HepG2 (cell line): ENCODE data around the gene ASB9. TPM values are rescaled to one million over a fixed set of nuclear protein-coding genes. Genes with fewer than 3 reads are reported as not detected.

Source experiments
- ATAC-seq: fragments of 200-7000 bp; cut with Tn5 transposase; 3 replicates; pipeline ENCODE4 v1.9.1; 2020; ENCODE audit warnings: mild to moderate bottlenecking, moderate library complexity
- BruUV-seq: library from RNA; stranded (reverse); fragments of 400-500 nt; replicated peaks from 2 replicates; lab custom pipeline; 2021; lab: Mats Ljungman, UMichigan
- CTCF ChIA-PET: fragments of 300-600 bp; formaldehyde crosslinking; extraction: SDS; loops from one replicate; lab custom pipeline; 2021; ENCODE audit warnings: low total read pairs, inconsistent platforms, low intra/inter-chr PET ratio; lab: Yijun Ruan, JAX
- POLR2A ChIA-PET: fragments of 350-600 bp; sonication (Branson Sonifier 250); formaldehyde crosslinking; loops from one replicate; lab custom pipeline; 2020; ENCODE audit warnings: antibody characterized with exemption, inconsistent platforms; lab: Yijun Ruan, JAX
- DNase-seq: peaks from one replicate; pipeline ENCODE4 v3.0.0-alpha.2; 2015; ENCODE audit warnings: low spot score
- FAIRE-seq: peaks from 3 replicates; lab custom pipeline; 2011; peaks lifted over from hg19 to GRCh38; lab: Jason Lieb, UNC
- H2AFZ ChIP-seq: one replicate; pipeline ENCODE4 v1.6.1; 2011; ENCODE audit warnings: low read length, inconsistent platforms
- H3K27ac ChIP-seq: fragments of 300-600 bp; 3 replicates; pipeline ENCODE4 v1.8.0; 2011; ENCODE audit warnings: mixed run types, mild to moderate bottlenecking, mixed read lengths, low read length, inconsistent platforms; ENCODE audit not compliant: insufficient read depth; ENCODE audit errors: extremely low read length
- H3K27me3 ChIP-seq, 2 experiments: fragments of 200-600 bp in 1 of 2; 2 replicates in 1 of 2; 3 replicates in 1 of 2; pipeline versions ENCODE4 v1.6.0 to v1.8.0; 2011; ENCODE audit warnings: low read length in 2 of 2, mild to moderate bottlenecking in 2 of 2, moderate library complexity in 2 of 2, inconsistent platforms in 1 of 2; ENCODE audit not compliant: insufficient read depth in 2 of 2, control insufficient read depth in 1 of 2
- H3K36me3 ChIP-seq, 2 experiments: fragments of 200-600 bp in 1 of 2; replicated peaks in 1 of 2; 2 replicates in 1 of 2; 3 replicates in 1 of 2; pipeline versions ENCODE4 v1.5.1 to v1.8.0; 2011; ENCODE audit warnings: low read length in 2 of 2, inconsistent platforms in 1 of 2; ENCODE audit not compliant: insufficient read depth in 2 of 2, control insufficient read depth in 1 of 2
- H3K4me1 ChIP-seq: 2 replicates; pipeline ENCODE4 v1.5.1; 2012; ENCODE audit warnings: low read length, inconsistent platforms; ENCODE audit not compliant: insufficient read depth
- H3K4me2 ChIP-seq: 2 replicates; pipeline ENCODE4 v1.6.0; 2011; ENCODE audit warnings: low read depth, low read length, inconsistent platforms
- H3K4me3 ChIP-seq, 3 experiments: fragments of 200-600 bp in 1 of 3; sonication (generic), shearing (Covaris generic) in 1 of 3; replicated peaks in 1 of 3; 2 replicates each; pipeline ENCODE4 v1.5.1; 2011 to 2016; ENCODE audit warnings: low read length in 3 of 3, inconsistent platforms in 2 of 3, low read depth in 2 of 3, mild to moderate bottlenecking in 2 of 3, control low read depth in 1 of 3, mixed read lengths in 1 of 3; ENCODE audit not compliant: insufficient read depth in 1 of 3
- H3K79me2 ChIP-seq: one replicate; pipeline ENCODE4 v1.6.1; 2011; ENCODE audit warnings: low read length, inconsistent platforms; ENCODE audit not compliant: insufficient read depth
- H3K9ac ChIP-seq: 2 replicates; pipeline ENCODE4 v1.6.0; 2011; ENCODE audit warnings: mild to moderate bottlenecking, low read depth, low read length, inconsistent platforms; ENCODE audit not compliant: insufficient read depth
- H3K9me3 ChIP-seq: 2 replicates; pipeline ENCODE4 v1.5.1; 2012; ENCODE audit warnings: mild to moderate bottlenecking, low read length
- H4K20me1 ChIP-seq: 2 replicates; pipeline ENCODE4 v1.6.0; 2011; ENCODE audit warnings: inconsistent platforms, mild to moderate bottlenecking, low read length, moderate library complexity; ENCODE audit not compliant: insufficient read depth
- ELF4 ChIP-seq: sonication (generic); formaldehyde crosslinking; IDR thresholded peaks from 2 replicates; pipeline ENCODE4 v1.5.0; 2020; ENCODE audit warnings: missing genetic modification reagents, mild to moderate bottlenecking, moderate library complexity, borderline replicate concordance
- FOXC1 ChIP-seq: sonication (generic); formaldehyde crosslinking; IDR thresholded peaks from 2 replicates; pipeline ENCODE4 v1.8.0; 2022; ENCODE audit warnings: mild to moderate bottlenecking, missing genetic modification reagents, borderline replicate concordance
- FOXK1 ChIP-seq: sonication (generic); formaldehyde crosslinking; IDR thresholded peaks from 2 replicates; pipeline ENCODE4 v1.4.0; 2020; ENCODE audit warnings: low read depth, missing genetic modification reagents, borderline replicate concordance
- KLF12 ChIP-seq: sonication (generic); formaldehyde crosslinking; IDR thresholded peaks from 2 replicates; pipeline ENCODE4 v1.4.0; 2020; ENCODE audit warnings: missing genetic modification reagents, borderline replicate concordance
- PAWR ChIP-seq: sonication (generic); formaldehyde crosslinking; IDR thresholded peaks from 2 replicates; pipeline ENCODE4 v1.4.0; 2020; ENCODE audit warnings: missing genetic modification reagents, mild to moderate bottlenecking, borderline replicate concordance
- ZFP36L2 ChIP-seq: sonication (generic); formaldehyde crosslinking; IDR thresholded peaks from 2 replicates; pipeline ENCODE4 v1.4.0; 2020; ENCODE audit warnings: missing genetic modification reagents
- ZNF546 ChIP-seq: sonication (generic); formaldehyde crosslinking; conservative IDR thresholded peaks from 2 replicates; pipeline ENCODE4 v1.8.1; 2023; ENCODE audit warnings: mild to moderate bottlenecking, missing genetic modification reagents
- ZNF549 ChIP-seq: sonication (generic); formaldehyde crosslinking; IDR thresholded peaks from 2 replicates; pipeline ENCODE4 v1.5.0; 2020; ENCODE audit warnings: missing genetic modification reagents
- ZNF550 ChIP-seq: sonication (generic); formaldehyde crosslinking; IDR thresholded peaks from 2 replicates; pipeline ENCODE4 v1.4.0; 2020; ENCODE audit warnings: mild to moderate bottlenecking, missing genetic modification reagents, borderline replicate concordance
- ZNF572 ChIP-seq: sonication (generic); formaldehyde crosslinking; IDR thresholded peaks from 2 replicates; pipeline ENCODE4 v1.5.1; 2020; ENCODE audit warnings: mild to moderate bottlenecking, missing genetic modification reagents
- ZNF616 ChIP-seq: sonication (generic); formaldehyde crosslinking; IDR thresholded peaks from 2 replicates; pipeline ENCODE4 v1.5.0; 2020; ENCODE audit warnings: low read depth, mild to moderate bottlenecking, missing genetic modification reagents
- WGBS: methylation state at CpG from one replicate; pipeline ENCODE4 v1.1.6; 2017; ENCODE audit warnings: low lambda C conversion rate; 5-methylcytosine and 5-hydroxymethylcytosine counted together
- in situ Hi-C: cut with HindIII; loops from 2 replicates; pipeline ENCODE4 v1.10.0; 2017; ENCODE audit warnings: low pct_unique_long_range_greater_than_20kb; ENCODE audit not compliant: extremely low pct_ligation_motif_present
- intact Hi-C: fragments of 100-400 bp; cut with micrococcal nuclease; formaldehyde crosslinking; loops from one replicate; pipeline ENCODE4 v1.10.0; 2022; ENCODE audit not compliant: unreplicated experiment
- polyA plus RNA-seq, 8 experiments: library from polyadenylated mRNA; depleted of rRNA in 3 of 8; stranded (reverse) in 7 of 8; unstranded in 1 of 8; fragments of >200 nt; fragmentation: Illumina TruSeq in 4 of 8; extraction: Trizol in 4 of 8; gene quantifications; 2 replicates each; pipeline versions ENCODE4 v1.2.1 to v1.2.3, GENCODE V29; 2011 to 2016; ENCODE audit warnings: low read depth in 4 of 8, missing spikeins in 1 of 8, mixed read lengths in 1 of 8; ENCODE audit not compliant: insufficient read depth in 1 of 8
- total RNA-seq, 5 experiments: library from RNA; depleted of rRNA; stranded (reverse); fragments of >200 nt; fragmentation: Illumina TruSeq; extraction: Trizol; gene quantifications; 2 replicates each; pipeline ENCODE4 v1.2.3, GENCODE V29; 2016; ENCODE audit warnings: low read depth in 1 of 5
- TF ChIP-seq, protein P1 (sequence below): IDR thresholded peaks from 2 replicates; pipeline ENCODE4 v1.6.1; 2018; ENCODE audit warnings: missing genetic modification reagents
- TF ChIP-seq, protein P2 (sequence below): sonication (generic); formaldehyde crosslinking; IDR thresholded peaks from 2 replicates; pipeline ENCODE4 v1.5.1; 2020; ENCODE audit warnings: missing genetic modification reagents, mild to moderate bottlenecking, borderline replicate concordance
- TF ChIP-seq, protein P3 (sequence below): IDR thresholded peaks from 2 replicates; pipeline ENCODE4 v1.6.1; 2016; ENCODE audit warnings: missing biosample characterization, missing genetic modification reagents, low read depth
- TF ChIP-seq, protein P4 (sequence below): sonication (generic); formaldehyde crosslinking; IDR thresholded peaks from 2 replicates; pipeline ENCODE4 v1.4.0; 2020; ENCODE audit warnings: missing genetic modification reagents, borderline replicate concordance

ASB9 gene
- total and polyA plus RNA-seq, 2 of the 13 experiments (the other 11 are each of a cell fraction or from before 2014, with no cell fraction given): 4.2 to 13.8 TPM

DNA sequence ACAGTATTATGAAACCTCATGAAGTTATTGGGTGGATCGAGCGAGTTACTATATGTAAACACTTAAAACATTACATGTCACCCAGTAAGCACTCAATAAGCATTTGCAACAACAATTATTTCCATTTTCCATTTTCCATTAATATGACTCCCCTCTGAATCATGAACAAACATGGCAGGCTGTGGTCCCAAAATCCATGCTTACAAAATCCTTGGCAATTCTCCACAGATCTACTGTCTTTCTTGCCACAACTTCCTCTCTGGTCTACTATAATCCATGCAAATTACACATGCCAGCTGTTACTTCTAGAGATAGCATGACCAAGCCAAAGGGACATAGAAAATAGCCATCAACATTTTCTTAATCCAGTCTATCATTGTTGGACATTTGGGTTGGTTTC is 23.6 kb upstream of the ASB9 start:
- in situ Hi-C loops: no loop called here
- H3K27ac ChIP-seq: no peak overlapping the region
- no peak for FAIRE-seq

DNA sequence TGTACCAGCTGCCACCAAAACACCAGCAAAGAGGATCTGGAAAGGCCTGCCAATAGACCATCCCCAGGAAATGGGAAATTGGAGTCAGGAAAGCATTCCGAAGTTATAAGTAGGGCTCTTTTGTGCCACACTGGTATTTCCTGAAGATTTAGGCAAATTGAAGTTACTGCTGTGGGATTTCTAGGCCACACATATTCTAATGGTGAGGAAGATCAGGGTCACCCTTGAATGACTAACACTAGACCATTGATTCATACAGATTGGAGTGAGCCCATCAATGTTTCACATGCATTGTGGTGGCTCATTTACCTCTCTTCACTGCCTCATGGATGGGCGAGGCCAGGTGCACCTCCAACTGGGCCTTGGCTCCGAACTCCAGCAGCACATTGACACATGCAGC is 23.0 kb upstream of the ASB9 start:
- H3K27ac ChIP-seq: no peak overlapping the region
- no peaks in the 10 kb centered on the region for H3K36me3 ChIP-seq
- intact Hi-C loops (no loop called here), in situ Hi-C loops (no loop called here)
- 0 out of 2 replicates have a peak, but pooled peaks cover under 1% of the 10 kb centered on the region for H3K4me1 ChIP-seq
- ChIA-PET POLR2A (no interaction called here), CTCF (no interaction called here)
- no TSS peak for BruUV-seq
- FAIRE-seq: no peak
- no peak for ATAC-seq
- H3K4me3 ChIP-seq: no peak overlapping the region
- no peaks in the 10 kb centered on the region for H3K9me3 ChIP-seq
- no peak overlapping the region for H3K9ac ChIP-seq
- DNase-seq: no peak
- 52% methylated on average over 2 of the region's 3 CpGs for WGBS
- no peak overlapping the region for H2AFZ ChIP-seq
- H3K79me2 ChIP-seq: no peaks in the 10 kb centered on the region
- no peaks in the 10 kb centered on the region for H3K27me3 ChIP-seq
- H4K20me1 ChIP-seq: no peaks in the 10 kb centered on the region
- no peak overlapping the region for H3K4me2 ChIP-seq
- TF ChIP-seq ELF4 (CRISPR knock-in tag) (no peak), ZNF546 (CRISPR knock-in tag) (no peak), PAWR (CRISPR knock-in tag) (no peak), KLF12 (CRISPR knock-in tag) (no peak), ZNF550 (no peak), FOXC1 (CRISPR knock-in tag) (no peak), ZNF572 (CRISPR knock-in tag) (no peak)
- TF ChIP-seq, protein P1, sequence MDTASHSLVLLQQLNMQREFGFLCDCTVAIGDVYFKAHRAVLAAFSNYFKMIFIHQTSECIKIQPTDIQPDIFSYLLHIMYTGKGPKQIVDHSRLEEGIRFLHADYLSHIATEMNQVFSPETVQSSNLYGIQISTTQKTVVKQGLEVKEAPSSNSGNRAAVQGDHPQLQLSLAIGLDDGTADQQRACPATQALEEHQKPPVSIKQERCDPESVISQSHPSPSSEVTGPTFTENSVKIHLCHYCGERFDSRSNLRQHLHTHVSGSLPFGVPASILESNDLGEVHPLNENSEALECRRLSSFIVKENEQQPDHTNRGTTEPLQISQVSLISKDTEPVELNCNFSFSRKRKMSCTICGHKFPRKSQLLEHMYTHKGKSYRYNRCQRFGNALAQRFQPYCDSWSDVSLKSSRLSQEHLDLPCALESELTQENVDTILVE (CRISPR knock-in tag): no peak
- TF ChIP-seq, protein P2, sequence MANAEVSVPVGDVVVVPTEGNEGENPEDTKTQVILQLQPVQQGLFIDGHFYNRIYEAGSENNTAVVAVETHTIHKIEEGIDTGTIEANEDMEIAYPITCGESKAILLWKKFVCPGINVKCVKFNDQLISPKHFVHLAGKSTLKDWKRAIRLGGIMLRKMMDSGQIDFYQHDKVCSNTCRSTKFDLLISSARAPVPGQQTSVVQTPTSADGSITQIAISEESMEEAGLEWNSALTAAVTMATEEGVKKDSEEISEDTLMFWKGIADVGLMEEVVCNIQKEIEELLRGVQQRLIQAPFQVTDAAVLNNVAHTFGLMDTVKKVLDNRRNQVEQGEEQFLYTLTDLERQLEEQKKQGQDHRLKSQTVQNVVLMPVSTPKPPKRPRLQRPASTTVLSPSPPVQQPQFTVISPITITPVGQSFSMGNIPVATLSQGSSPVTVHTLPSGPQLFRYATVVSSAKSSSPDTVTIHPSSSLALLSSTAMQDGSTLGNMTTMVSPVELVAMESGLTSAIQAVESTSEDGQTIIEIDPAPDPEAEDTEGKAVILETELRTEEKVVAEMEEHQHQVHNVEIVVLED (CRISPR knock-in tag): no peak
- TF ChIP-seq, protein P3, sequence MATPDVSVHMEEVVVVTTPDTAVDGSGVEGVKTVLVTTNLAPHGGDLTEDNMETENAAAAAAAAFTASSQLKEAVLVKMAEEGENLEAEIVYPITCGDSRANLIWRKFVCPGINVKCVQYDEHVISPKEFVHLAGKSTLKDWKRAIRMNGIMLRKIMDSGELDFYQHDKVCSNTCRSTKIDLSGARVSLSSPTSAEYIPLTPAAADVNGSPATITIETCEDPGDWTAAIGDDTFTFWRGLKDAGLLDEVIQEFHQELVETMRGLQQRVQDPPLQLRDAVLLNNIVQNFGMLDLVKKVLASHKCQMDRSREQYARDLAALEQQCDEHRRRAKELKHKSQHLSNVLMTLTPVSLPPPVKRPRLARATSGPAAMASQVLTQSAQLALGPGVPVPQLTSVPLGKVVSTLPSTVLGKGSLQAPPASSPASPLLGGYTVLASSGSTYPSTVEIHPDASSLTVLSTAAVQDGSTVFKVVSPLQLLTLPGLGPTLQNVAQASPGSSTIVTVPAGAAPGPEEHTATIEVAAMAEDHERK (CRISPR knock-in tag): no peak
- TF ChIP-seq, protein P4, sequence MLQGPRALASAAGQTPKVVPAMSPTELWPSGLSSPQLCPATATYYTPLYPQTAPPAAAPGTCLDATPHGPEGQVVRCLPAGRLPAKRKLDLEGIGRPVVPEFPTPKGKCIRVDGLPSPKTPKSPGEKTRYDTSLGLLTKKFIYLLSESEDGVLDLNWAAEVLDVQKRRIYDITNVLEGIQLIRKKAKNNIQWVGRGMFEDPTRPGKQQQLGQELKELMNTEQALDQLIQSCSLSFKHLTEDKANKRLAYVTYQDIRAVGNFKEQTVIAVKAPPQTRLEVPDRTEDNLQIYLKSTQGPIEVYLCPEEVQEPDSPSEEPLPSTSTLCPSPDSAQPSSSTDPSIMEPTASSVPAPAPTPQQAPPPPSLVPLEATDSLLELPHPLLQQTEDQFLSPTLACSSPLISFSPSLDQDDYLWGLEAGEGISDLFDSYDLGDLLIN: no peak

More for the DNA sequence above, 23.6 kb upstream of the ASB9 start:
- Histone ChIP-seq H3K79me2 (no peaks in the 10 kb centered on the region), H2AFZ (no peak overlapping the region), H3K27me3 (no peaks in the 10 kb centered on the region), H3K9me3 (no peaks in the 10 kb centered on the region), H3K36me3 (no peaks in the 10 kb centered on the region), H3K9ac (no peak overlapping the region)
- 25% methylated on average over 2 of the region's 2 CpGs for WGBS
- TF ChIP-seq FOXK1 (no peak), ZNF549 (CRISPR knock-in tag) (no peak), ZFP36L2 (CRISPR knock-in tag) (no peak), ZNF616 (no peak)
- TF ChIP-seq, all 625 proteins: peak for 0
- H3K4me2 ChIP-seq: no peak overlapping the region
- intact Hi-C loops: no loop called here
- ATAC-seq: no peak
- no peaks in the 10 kb centered on the region for H4K20me1 ChIP-seq
- no peak for DNase-seq
- ChIA-PET POLR2A (no interaction called here), CTCF (no interaction called here)
- H3K4me3 ChIP-seq: no peak overlapping the region
- H3K4me1 ChIP-seq: peaks cover 7% of the 10 kb centered on the region; the same call in 1 of the 2 replicates
- BruUV-seq: no TSS peak
